ENCODE results near the gene OR8G5.
"Not testable (repeated sequence)": the region's sequence is repeated elsewhere in the genome, so short reads cannot be mapped to it uniquely, and the experiment has no call there.

OR8G5 gene

GRCh38 chr11:124256076-124256475, at the start of gene OR8G5:
Gene OR8G5 (plus strand): TSS chr11:124256376. CDS start chr11:124264932, 8,556 bp downstream.
- no peak for DNase-seq

- no peak for DNase-seq
These were observed 48.9 kb upstream of the OR8G5 start for GRCh38 chr11:124207102-124207792.

- no peak for DNase-seq
These were observed 46.3 kb upstream of the OR8G5 start for GRCh38 chr11:124209824-124210357.

- DNase-seq: no peak
These were observed 45.8 kb upstream of the OR8G5 start for GRCh38 chr11:124210421-124210820.

- no peak for DNase-seq
These were observed 44.9 kb upstream of the OR8G5 start for GRCh38 chr11:124211321-124211720.

- no peak for DNase-seq
These were observed 42.1 kb upstream of the OR8G5 start for GRCh38 chr11:124214027-124214426.

- DNase-seq: no peak
These were observed 37.0 kb upstream of the OR8G5 start for GRCh38 chr11:124219126-124219525.

GRCh38 chr11:124222407-124222806, 33.8 kb upstream of the OR8G5 start:
- DNase-seq: no peak

- not testable (repeated sequence) for DNase-seq
These were observed 31.4 kb upstream of the OR8G5 start for GRCh38 chr11:124224618-124225423.

GRCh38 chr11:124225471-124225870, 30.7 kb upstream of the OR8G5 start:
- no peak for DNase-seq

GRCh38 chr11:124233376-124233775, 22.8 kb upstream of the OR8G5 start:
- DNase-seq: no peak

- no peak for DNase-seq
These were observed 17.7 kb upstream of the OR8G5 start for GRCh38 chr11:124238512-124238911.

- DNase-seq: no peak
These were observed 15.4 kb upstream of the OR8G5 start, which contains the start of gene OR8G1 for GRCh38 chr11:124240621-124241397. Gene OR8G1 (plus strand): TSS chr11:124241095. CDS start chr11:124249676, 8,581 bp downstream.

- DNase-seq: not testable (repeated sequence)
These were observed 6.3 kb upstream of the OR8G5 start for GRCh38 chr11:124249869-124250268.

GRCh38 chr11:124265041-124265440, 8.9 kb downstream of the OR8G5 start:
- DNase-seq: not testable (repeated sequence)

- not testable (repeated sequence) for DNase-seq
These were observed 14.7 kb downstream of the OR8G5 start for GRCh38 chr11:124270886-124271285.

- DNase-seq: no peak
These were observed 17.8 kb downstream of the OR8G5 start for GRCh38 chr11:124274000-124274399.

- DNase-seq: no peak
These were observed 19.9 kb downstream of the OR8G5 start for GRCh38 chr11:124276081-124276480.

GRCh38 chr11:124277207-124277606, 21.0 kb downstream of the OR8G5 start:
- no peak for DNase-seq

GRCh38 chr11:124277804-124278203, 21.6 kb downstream of the OR8G5 start:
- no peak for DNase-seq

- DNase-seq: no peak
These were observed 22.1 kb downstream of the OR8G5 start for GRCh38 chr11:124278261-124278660.

GRCh38 chr11:124285610-124286344, 29.6 kb downstream of the OR8G5 start:
- DNase-seq: no peak
